Measurements from ENCODE around the gene PRRT4.
A peak's percentile ranks its signal among the peaks of the same experiment; 100 is the strongest.

Gene PRRT4

GRCh38 chr7:128399991-128400390 is 38.5 kb upstream of the PRRT4 start:
- Histone ChIP-seq H4K8ac (ENCODE audit: low read depth, low read length) (no peak overlapping the region), H2AFZ (ENCODE audit: low read length) (no peak overlapping the region)

GRCh38 chr7:128398841-128399135 is 37.3 kb upstream of the PRRT4 start:
- Histone ChIP-seq H2BK120ac (ENCODE audit: low read depth, low read length) (no peak overlapping the region), H3K27me3 (ENCODE audit: control insufficient read depth in 3 of 3, insufficient read depth in 3 of 3, low read depth in 1 of 3, low read length in 3 of 3) (no peaks in the 10 kb centered on the region), H2BK12ac (ENCODE audit: low read length) (no peak overlapping the region), H2AFZ (ENCODE audit: low read length) (no peak overlapping the region), H3K9me3 (replicated peaks in 1 of 2; ENCODE audit: control insufficient read depth in 2 of 2, insufficient read depth in 1 of 2, low read depth in 1 of 2, low read length in 2 of 2) (no peaks in the 10 kb centered on the region), H4K91ac (ENCODE audit: low read depth, low read length, poor library complexity) (no peak overlapping the region), H3K27ac (replicated peaks; ENCODE audit: low read length) (no peak overlapping the region), H4K8ac (ENCODE audit: low read depth, low read length) (no peak overlapping the region), H3K79me1 (ENCODE audit: low read depth, low read length) (peaks cover 4% of the 10 kb centered on the region), H2BK15ac (ENCODE audit: low read length) (no peak overlapping the region), H3K23ac (ENCODE audit: low read depth, low read length, poor library complexity) (no peak overlapping the region), H3K18ac (ENCODE audit: low read length) (no peak overlapping the region), H3K14ac (ENCODE audit: low read length) (no peak overlapping the region), H3K9ac (ENCODE audit: low read depth, low read length, poor library complexity) (no peak overlapping the region), H3K4me3 (ENCODE audit: low read length in 2 of 2) (no peak overlapping the region), H2AK5ac (ENCODE audit: low read depth, low read length) (no peak overlapping the region), H3K4me1 (ENCODE audit: control insufficient read depth in 2 of 2, insufficient read depth in 1 of 2, low read depth in 1 of 2, low read length in 2 of 2) (no peaks in the 10 kb centered on the region), H3K36me3 (replicated peaks in 1 of 2; ENCODE audit: control insufficient read depth in 2 of 2, insufficient read depth in 2 of 2, low read length in 2 of 2) (peaks cover 39 to 40% of the 10 kb centered on the region in 2 donors), H3K4me2 (ENCODE audit: insufficient read depth, low read length, poor library complexity, severe bottlenecking) (no peak overlapping the region), H3K4ac (ENCODE audit: low read length) (no peak overlapping the region), H2BK5ac (ENCODE audit: low read length) (no peak overlapping the region)
- no peak for DNase-seq (ENCODE audit: low spot score)
- no CpG with 5 or more reads among the region's 6 CpGs for WGBS, 2 donors (ENCODE audit: extremely low coverage in 2 of 2, insufficient read length in 2 of 2, insufficient replicate concordance in 1 of 2)

More at GRCh38 chr7:128399991-128400390, 38.5 kb upstream of the PRRT4 start:
- Histone ChIP-seq H2BK5ac (ENCODE audit: low read length) (no peak overlapping the region), H3K4ac (ENCODE audit: low read length) (no peak overlapping the region), H3K79me1 (ENCODE audit: low read depth, low read length) (peaks cover 6% of the 10 kb centered on the region), H3K14ac (ENCODE audit: low read length) (no peak overlapping the region), H3K27ac (replicated peaks; ENCODE audit: low read length) (no peak overlapping the region), H3K18ac (ENCODE audit: low read length) (no peak overlapping the region), H3K4me3 (ENCODE audit: low read length in 2 of 2) (no peak overlapping the region), H3K4me2 (ENCODE audit: insufficient read depth, low read length, poor library complexity, severe bottlenecking) (no peak overlapping the region), H3K27me3 (ENCODE audit: control insufficient read depth in 3 of 3, insufficient read depth in 3 of 3, low read depth in 1 of 3, low read length in 3 of 3) (peaks cover 0 to 5% (median 0%) of the 10 kb centered on the region in 3 experiments), H4K91ac (ENCODE audit: low read depth, low read length, poor library complexity) (no peak overlapping the region), H2AK5ac (ENCODE audit: low read depth, low read length) (no peak overlapping the region), H2BK12ac (ENCODE audit: low read length) (no peak overlapping the region), H3K23ac (ENCODE audit: low read depth, low read length, poor library complexity) (no peak overlapping the region), H2BK15ac (ENCODE audit: low read length) (no peak overlapping the region), H3K9ac (ENCODE audit: low read depth, low read length, poor library complexity) (no peak overlapping the region), H3K36me3 (replicated peaks in 1 of 2; ENCODE audit: control insufficient read depth in 2 of 2, insufficient read depth in 2 of 2, low read length in 2 of 2) (peaks cover 34 to 40% of the 10 kb centered on the region in 2 donors), H3K4me1 (ENCODE audit: control insufficient read depth in 2 of 2, insufficient read depth in 1 of 2, low read depth in 1 of 2, low read length in 2 of 2) (peaks cover 9% of the 10 kb centered on the region in 2 donors), H2BK120ac (ENCODE audit: low read depth, low read length) (no peak overlapping the region), H3K9me3 (replicated peaks in 1 of 2; ENCODE audit: control insufficient read depth in 2 of 2, insufficient read depth in 1 of 2, low read depth in 1 of 2, low read length in 2 of 2) (no peaks in the 10 kb centered on the region)
- no CpG with 5 or more reads among the region's 7 CpGs for WGBS, 2 donors (ENCODE audit: extremely low coverage in 2 of 2, insufficient read length in 2 of 2, insufficient replicate concordance in 1 of 2)
- no peak for DNase-seq (ENCODE audit: low spot score)

- Histone ChIP-seq H3K18ac (ENCODE audit: low read length) (no peak overlapping the region), H2AFZ (ENCODE audit: low read length) (no peak overlapping the region), H3K4me2 (ENCODE audit: insufficient read depth, low read length, poor library complexity, severe bottlenecking) (no peak overlapping the region), H3K14ac (ENCODE audit: low read length) (no peak overlapping the region), H4K91ac (ENCODE audit: low read depth, low read length, poor library complexity) (no peak overlapping the region), H2BK5ac (ENCODE audit: low read length) (no peak overlapping the region), H4K8ac (ENCODE audit: low read depth, low read length) (no peak overlapping the region), H3K9me3 (replicated peaks in 1 of 2; ENCODE audit: control insufficient read depth in 2 of 2, insufficient read depth in 1 of 2, low read depth in 1 of 2, low read length in 2 of 2) (no peaks in the 10 kb centered on the region), H3K4ac (ENCODE audit: low read length) (no peak overlapping the region), H3K23ac (ENCODE audit: low read depth, low read length, poor library complexity) (no peak overlapping the region), H3K27me3 (ENCODE audit: control insufficient read depth in 3 of 3, insufficient read depth in 3 of 3, low read depth in 1 of 3, low read length in 3 of 3) (no peaks in the 10 kb centered on the region), H2BK12ac (ENCODE audit: low read length) (no peak overlapping the region), H3K9ac (ENCODE audit: low read depth, low read length, poor library complexity) (no peak overlapping the region), H2BK15ac (ENCODE audit: low read length) (no peak overlapping the region), H3K79me1 (ENCODE audit: low read depth, low read length) (peaks cover 4% of the 10 kb centered on the region), H3K36me3 (replicated peaks in 1 of 2; ENCODE audit: control insufficient read depth in 2 of 2, insufficient read depth in 2 of 2, low read length in 2 of 2) (peaks cover 40 to 41% of the 10 kb centered on the region in 2 donors), H2BK120ac (ENCODE audit: low read depth, low read length) (no peak overlapping the region), H3K4me1 (ENCODE audit: control insufficient read depth in 2 of 2, insufficient read depth in 1 of 2, low read depth in 1 of 2, low read length in 2 of 2) (no peaks in the 10 kb centered on the region), H3K4me3 (ENCODE audit: low read length in 2 of 2) (no peak overlapping the region), H2AK5ac (ENCODE audit: low read depth, low read length) (no peak overlapping the region), H3K27ac (replicated peaks; ENCODE audit: low read length) (no peak overlapping the region)
- WGBS, 2 donors (ENCODE audit: extremely low coverage in 2 of 2, insufficient read length in 2 of 2, insufficient replicate concordance in 1 of 2) = no CpG with 5 or more reads among the region's 16 CpGs
- no peak for DNase-seq (ENCODE audit: low spot score)
These were observed 36.7 kb upstream of the PRRT4 start for GRCh38 chr7:128398016-128398840.

- no peak overlapping the region for H3K4me3 ChIP-seq (ENCODE audit: low read length in 2 of 2)
- H3K36me3 ChIP-seq (replicated peaks in 1 of 2; ENCODE audit: control insufficient read depth in 2 of 2, insufficient read depth in 2 of 2, low read length in 2 of 2) = peaks cover 39 to 43% of the 10 kb centered on the region in 2 donors
- H3K27me3 ChIP-seq (ENCODE audit: control insufficient read depth in 3 of 3, insufficient read depth in 3 of 3, low read depth in 1 of 3, low read length in 3 of 3) = no peaks in the 10 kb centered on the region
These were observed 34.9 kb upstream of the PRRT4 start for GRCh38 chr7:128396357-128396756.

More at GRCh38 chr7:128396357-128396756, 34.9 kb upstream of the PRRT4 start:
- Histone ChIP-seq H3K9ac (ENCODE audit: low read depth, low read length, poor library complexity) (no peak overlapping the region), H4K8ac (ENCODE audit: low read depth, low read length) (no peak overlapping the region), H2AFZ (ENCODE audit: low read length) (no peak overlapping the region), H3K4me2 (ENCODE audit: insufficient read depth, low read length, poor library complexity, severe bottlenecking) (no peak overlapping the region), H3K27ac (replicated peaks; ENCODE audit: low read length) (no peak overlapping the region), H3K79me1 (ENCODE audit: low read depth, low read length) (peaks cover 4% of the 10 kb centered on the region), H3K4ac (ENCODE audit: low read length) (no peak overlapping the region), H3K23ac (ENCODE audit: low read depth, low read length, poor library complexity) (peak overlapping the region; percentile 43), H2AK5ac (ENCODE audit: low read depth, low read length) (no peak overlapping the region), H4K91ac (ENCODE audit: low read depth, low read length, poor library complexity) (no peak overlapping the region), H2BK12ac (ENCODE audit: low read length) (no peak overlapping the region), H3K4me1 (ENCODE audit: control insufficient read depth in 2 of 2, insufficient read depth in 1 of 2, low read depth in 1 of 2, low read length in 2 of 2) (no peaks in the 10 kb centered on the region), H3K14ac (ENCODE audit: low read length) (peak overlapping the region; percentile 38), H2BK120ac (ENCODE audit: low read depth, low read length) (no peak overlapping the region), H2BK5ac (ENCODE audit: low read length) (no peak overlapping the region), H2BK15ac (ENCODE audit: low read length) (no peak overlapping the region), H3K9me3 (replicated peaks in 1 of 2; ENCODE audit: control insufficient read depth in 2 of 2, insufficient read depth in 1 of 2, low read depth in 1 of 2, low read length in 2 of 2) (no peaks in the 10 kb centered on the region), H3K18ac (ENCODE audit: low read length) (no peak overlapping the region)
- no peak for DNase-seq (ENCODE audit: low spot score)
- no CpG with 5 or more reads among the region's 11 CpGs for WGBS, 2 donors (ENCODE audit: extremely low coverage in 2 of 2, insufficient read length in 2 of 2, insufficient replicate concordance in 1 of 2)

Data from neuronal stem cell (in vitro differentiated cells).